IPS DF 4.7 (cell line): ENCODE measurements around the gene PDE11A.

Source experiments
- DNase-seq: peaks from one replicate; pipeline ENCODE4 v3.0.0-alpha.2; 2013; ENCODE audit warnings: low spot score; ENCODE audit errors: extremely low read depth

Gene PDE11A

DNA sequence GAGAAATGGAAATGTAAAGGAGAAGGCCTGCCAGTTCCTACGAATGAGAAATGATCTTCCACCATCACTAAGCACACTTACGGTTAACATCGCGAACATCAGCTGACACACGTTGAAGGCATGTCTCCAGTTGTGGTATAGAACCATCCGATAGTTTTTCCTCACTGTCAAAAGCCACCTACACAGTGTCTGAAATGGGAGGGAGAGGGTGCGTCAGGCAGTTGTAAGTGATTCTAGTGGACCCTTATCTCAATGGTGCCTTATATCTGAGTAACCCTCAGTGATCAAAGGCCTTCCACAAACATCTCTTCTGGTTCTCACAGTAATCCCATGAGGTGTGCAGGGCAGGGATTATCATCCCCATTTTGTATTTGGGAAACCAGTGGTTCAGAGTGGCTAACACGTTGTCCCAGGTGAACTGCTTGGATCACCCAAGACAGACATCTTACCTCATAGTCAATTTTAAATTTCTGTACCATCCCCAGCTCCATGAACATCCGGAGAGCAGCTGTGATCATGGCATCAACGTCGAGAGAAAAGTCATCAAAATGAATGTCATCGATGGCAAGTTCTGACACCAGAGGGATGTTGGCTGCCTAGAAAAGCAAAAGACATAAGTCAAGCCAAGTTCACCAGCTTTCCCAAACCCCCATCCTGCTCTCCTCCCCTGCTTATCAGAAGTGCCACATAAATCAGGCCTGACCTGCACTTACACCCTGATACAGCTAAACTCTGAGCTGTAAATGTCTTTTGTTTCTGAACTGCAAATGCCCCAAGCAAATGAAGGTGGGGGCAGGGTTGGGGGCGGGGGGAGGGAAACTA, 344.8 kb downstream of the PDE11A start:
- DNase-seq, result no peak

DNA sequence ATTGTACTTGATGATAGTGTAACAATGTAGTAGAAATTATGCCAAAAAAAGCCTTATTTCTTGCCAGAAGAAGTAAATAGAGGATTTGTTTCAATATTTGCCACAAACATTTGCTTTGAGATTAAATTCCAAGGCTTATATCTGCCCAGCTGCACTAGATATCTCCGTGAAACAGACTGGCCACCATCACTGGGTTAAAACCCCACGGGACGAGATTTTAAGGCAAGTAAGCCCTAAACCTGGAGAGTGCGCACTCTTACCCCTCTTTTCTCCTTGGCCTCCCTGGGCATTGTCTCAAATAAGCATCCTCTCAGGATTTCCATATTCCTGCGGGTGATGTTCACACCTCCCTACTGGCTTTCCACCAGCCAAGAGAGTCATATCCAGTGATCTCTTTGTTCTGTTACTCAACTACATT, 345.6 kb downstream of the PDE11A start:
- DNase-seq, result no peak

DNA sequence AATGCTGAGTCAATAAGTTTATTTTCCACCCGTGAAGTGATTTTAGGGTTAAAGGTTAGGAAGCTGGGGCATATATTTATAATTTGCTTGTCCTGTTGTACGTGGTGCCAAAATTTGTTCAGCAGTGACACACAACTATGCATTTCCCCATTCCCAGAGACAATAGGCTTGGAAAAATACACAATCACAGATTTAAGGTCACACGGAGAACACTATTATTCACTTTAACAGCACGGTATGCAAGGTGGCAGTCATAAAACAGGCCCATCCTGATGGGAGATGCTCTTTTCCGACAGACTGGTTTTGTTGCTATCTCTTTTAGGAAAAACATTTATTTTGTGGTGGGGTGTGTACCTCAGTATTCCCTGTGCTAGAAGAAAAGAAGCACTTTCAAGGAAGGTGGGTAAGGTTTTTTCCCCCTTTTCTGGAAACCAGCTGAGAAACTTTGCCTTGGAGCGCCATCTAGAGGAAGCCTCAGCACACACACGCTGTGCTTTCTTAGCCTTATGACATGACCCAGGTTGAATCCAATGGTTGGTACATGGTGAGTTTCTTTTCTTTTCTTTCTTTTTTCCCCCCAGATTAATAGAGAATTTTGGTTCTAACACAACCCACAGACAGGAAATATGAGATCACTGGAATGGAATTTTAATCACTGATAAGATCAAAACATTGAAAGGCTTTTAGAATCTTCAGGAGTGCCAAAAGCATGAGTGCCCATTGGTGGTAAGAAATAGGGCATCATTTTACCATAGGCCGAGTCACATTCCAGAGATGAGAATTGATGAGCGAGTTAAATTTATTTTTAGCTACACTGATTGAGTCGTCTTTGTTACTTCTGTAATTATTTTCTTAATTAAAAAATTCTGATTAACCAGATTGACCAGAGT, 347.9 kb downstream of the PDE11A start:
- DNase-seq, result peak; percentile 49

DNA sequence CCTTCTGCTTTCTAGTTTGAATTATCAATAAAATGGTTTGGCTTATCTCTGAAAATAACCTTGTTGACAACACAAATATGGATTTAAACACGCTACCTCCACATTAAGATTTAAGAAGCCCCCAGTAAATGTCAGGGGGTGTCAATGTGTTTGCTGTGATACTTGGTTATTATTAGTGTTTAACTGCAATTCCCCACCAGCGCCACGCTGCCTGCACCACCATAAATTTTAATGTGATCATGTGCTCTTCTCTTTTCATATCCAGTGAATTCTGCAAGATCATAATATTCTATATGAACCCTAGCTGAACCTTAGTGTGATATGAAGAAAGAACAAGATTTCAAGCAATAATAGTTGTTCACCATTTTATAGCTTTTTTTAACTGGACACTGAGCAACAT, 349.3 kb downstream of the PDE11A start:
- DNase-seq, result no peak

DNA sequence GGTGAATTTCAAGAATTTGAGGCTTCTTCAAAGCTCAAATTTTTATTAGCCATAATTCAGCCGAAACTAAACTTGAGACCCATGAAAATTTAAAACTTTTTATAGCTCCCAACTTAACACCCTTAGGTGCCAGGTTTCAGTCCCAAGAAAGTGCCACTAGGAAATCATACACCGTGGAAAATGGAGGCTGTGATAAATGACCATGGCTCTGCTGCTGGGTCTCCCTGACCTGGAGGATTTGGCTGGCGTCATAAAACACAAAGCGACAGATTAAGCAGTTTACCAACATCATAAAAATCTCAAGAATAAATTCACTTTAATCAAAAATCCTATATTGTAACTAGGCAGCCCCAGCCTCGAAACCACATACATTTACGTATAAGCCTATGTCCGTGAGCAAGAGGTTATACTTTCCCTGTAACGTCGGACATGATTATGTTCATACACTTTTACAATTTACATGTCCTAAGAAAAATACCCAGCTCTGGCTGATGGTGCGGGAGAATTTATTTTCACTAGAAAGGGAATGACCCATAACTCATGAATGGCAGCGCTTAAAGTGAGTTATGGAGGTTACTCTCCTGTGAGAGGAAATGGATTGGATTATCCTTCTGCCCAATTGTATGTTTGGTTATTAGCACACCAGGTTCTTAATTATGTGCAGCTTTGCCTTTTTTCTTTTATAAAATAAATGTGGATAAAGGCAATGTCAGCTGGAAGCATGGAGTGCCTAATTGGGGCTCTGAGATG, 350.6 kb downstream of the PDE11A start:
- DNase-seq, result no peak

DNA sequence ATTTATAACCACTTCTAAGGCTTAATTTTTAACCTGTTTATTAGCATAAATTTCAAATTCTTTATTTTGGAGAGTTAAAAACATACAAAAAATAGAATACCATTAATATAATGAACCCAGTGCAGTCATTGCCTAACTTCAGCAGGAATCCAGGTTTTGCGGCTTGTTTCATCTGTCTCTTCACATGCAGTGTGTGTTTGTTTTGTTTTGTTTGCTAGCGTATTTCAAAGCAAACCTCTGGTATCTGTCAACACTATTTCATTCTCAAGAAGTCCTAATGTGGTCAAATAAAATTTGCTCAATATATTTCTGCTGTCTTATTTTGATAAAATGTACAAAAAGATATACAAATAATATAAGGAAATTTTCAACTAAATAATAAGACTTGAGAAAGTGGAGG, 351.5 kb downstream of the PDE11A start:
- DNase-seq, result no peak

DNA sequence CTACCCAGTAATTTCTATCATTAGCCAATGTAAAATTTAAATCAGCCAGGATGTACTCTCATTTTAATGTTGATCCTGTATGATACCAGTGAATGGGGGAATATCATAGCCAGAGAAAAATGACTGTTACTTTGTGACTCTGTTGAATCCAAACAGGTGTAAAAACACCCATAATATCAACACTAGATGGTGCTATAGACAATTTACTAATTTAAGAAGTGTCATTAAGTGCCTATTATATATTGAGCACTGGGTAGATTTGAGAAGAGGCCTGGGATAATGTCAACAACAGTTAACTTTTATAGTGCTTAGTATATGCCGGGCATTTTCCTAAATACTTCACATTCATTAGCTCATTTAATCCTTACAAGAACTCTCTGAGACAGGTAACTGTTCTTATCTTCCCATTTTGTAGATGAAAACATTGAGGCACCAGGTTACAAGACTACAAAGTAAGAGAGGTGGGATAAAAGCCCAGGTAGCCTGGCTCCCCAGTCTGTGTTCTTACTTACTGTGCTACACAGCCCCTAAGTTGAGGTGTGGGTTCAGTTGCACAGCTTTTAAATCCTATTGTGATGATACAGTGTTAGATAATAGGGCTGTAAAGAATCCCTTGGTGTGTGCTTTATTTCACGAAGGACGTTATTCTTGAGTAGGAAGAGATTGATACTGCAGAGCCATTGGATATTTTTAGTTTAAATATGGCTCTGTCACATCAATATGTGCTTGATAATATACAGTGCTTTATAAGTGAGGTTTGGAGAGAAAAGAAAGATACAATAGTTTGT, 354.6 kb downstream of the PDE11A start:
- DNase-seq, result no peak

DNA sequence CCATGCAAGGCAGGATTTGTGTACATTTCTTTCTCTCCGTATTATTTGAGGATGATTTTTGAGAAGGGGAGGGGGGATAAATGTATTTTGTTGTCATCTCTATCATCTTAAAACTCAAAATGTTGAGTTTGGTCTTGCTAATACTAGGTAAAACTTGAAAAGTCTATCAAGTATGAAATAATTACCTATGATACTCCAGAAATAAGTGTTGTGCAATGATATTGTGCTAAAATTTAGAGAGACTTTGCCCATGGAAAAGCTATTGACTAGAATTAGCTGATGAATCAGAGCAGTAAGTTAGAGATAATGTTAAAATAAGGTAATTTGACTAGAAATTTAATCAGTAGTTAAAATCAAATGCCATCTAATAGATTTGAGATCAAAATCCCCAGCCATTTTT, 356.1 kb downstream of the PDE11A start:
- no peak for DNase-seq

DNA sequence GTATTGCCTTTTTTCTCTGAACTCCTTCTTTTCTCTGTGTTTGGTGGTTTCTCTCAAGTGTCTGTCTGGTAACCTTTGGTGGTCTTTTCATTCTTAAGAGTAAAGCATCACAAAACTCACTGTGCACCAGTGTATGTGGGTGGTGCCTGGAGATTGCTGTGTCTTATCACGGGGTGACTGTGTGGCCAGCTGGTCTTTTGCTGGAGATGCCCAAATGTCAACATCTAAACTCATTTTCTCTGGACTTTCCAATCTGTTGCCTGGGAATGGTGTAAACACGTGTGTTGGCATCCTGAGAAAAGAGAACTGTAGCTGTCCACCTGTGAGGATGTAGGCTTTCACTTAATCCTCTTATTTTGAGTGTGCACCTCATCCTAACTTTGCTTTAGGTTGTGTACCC, 356.8 kb downstream of the PDE11A start:
- DNase-seq, result no peak

DNA sequence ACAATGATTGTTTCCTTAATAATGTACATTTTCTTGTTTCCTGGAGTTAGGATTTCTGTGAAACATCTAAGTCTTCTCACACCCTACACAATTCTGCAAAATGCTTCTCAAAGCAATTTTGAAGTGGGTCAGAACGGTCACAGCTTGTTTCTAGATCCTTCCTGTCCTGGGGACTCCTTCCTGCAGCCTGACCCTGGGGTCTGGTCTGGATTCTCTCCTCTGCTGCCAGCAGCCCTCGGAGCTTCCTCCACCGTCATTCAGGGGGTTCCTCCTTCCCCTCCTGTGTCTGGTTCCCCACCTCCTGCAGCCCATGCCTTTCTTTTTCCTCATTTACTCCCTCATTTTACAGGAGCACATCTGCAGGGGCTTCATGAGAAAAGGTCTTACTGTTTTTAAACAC, 357.9 kb downstream of the PDE11A start:
- DNase-seq, result no peak

DNA sequence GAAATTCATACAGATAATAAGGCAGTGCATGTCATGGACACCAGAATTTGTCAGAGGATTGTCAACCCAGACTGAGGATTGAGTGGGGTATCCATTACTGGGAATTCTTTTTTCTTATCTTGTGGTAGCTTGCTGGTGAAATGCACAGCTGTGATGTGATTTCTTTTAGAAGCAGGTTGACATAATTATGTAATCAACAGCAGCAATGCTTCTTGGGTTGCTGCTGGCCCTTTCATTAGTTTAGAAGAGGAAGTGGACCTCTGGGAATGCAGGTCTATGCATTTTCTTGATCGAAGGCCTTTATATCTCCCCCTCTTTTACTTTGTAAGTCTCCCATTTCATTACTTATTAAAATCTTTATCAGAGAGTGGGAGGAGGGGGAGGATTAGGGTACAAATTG, 360.1 kb downstream of the PDE11A start:
- no peak for DNase-seq

DNA sequence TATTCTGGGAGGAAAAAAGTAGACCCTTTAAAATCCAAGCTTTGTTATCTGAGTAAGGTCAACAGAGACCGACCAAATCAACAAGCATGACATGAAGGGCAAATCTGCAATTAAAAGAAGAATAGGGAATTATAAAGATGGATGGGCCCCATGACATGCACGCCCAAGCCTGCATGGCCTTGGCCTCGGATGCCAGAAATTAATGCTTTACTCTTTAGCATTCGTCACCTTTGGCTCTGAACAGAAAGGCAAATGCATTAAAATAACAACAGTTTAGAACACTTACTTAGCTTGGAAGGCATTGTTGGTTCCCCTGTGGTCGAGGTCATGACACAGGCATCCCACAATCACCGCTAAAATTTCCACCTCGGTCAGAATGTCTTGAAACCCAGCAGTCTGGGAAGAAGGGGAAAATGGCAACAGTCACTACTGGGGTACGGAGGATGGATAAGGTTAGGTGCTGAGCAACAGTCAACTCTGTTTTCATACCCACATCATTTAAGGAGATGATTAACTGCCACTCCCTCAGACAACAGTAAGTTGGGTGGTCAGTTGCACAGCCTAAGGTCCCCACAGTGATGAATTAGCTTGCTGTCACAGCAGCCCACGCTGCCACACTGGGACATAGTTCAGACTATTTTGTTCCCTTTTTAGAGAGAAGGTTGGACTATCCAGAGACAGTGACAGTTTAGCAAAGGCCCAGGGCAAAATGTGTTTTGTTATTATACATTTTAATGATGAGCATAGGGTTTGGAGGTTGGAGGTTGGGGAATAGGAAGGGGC, 360.9 kb downstream of the PDE11A start:
- no peak for DNase-seq

DNA sequence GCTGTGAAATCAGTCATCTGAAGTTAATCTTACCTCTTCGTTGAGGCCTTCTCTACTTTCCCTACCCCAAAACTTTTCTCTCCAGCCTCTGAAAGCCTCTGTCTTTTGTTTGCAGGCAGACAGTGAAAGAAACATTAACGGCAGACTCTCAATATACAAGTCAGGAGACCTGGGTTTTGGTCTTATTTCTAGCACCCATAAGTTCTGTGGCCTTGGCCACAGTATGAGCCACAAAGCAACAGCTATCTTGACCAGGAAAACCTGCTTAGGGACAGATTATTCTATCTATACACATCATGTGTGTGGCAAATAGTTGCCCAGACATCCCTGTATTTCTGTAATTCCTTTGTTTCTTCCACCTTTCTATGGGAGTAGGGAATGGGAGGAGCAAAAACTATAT, 361.7 kb downstream of the PDE11A start:
- DNase-seq, result no peak

DNA sequence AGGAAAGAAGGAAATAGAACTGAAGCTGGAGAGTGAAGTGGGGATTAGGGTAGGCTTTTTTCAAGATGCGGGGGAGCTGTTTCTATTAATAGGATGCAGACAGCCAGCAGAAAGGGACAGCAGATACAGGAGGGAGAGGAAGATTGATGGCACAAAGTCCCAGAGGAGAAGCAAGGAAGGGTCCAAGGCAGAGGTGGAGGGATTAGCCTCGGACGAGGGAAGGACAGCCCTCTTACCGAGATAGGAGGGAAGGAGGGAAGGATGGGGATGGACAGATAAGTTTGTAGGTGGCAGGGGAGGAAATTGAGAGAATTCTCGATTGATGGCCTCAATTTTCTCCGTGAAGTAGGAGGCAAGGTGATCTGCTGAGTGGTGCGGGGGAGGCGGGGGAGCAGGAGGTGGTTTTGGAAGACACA, 362.6 kb downstream of the PDE11A start:
- DNase-seq, result no peak

DNA sequence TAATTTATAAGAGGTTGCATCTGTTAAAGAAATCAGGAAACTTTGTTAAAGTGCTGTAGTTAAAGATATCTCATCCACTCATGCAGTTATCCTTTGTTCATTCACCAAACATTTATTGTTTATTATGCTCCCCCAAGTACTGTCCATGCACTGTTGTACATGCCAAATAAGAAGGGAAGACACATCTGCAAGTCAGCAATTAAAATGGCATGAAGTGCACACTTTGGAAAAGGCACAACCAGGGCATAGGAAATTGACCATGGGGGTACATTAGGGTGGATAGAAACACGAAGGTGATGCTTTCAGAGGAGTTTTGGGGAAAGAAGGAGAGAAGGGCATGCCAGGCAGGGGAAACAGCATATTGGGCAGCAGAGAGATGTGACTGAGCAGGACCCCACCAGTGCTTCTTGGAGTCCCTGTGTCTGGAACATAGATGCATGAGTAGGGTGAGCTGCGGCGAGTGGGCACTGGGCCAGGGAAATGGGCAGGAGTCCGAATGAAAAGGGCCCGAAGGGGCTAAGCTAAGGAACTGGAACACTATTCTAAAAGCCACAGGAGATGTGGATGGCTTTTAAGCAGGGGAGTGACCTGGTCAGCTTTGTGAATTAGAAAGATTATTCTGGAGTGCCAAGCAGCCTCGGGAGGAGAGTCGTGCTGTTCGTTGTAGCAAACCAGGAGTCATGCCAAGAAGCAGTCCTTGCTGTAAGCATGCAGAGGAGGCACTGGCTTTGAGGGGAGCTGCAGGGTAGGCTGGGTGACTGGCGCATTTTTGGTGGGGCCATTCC, 363.7 kb downstream of the PDE11A start:
- DNase-seq, result no peak

DNA sequence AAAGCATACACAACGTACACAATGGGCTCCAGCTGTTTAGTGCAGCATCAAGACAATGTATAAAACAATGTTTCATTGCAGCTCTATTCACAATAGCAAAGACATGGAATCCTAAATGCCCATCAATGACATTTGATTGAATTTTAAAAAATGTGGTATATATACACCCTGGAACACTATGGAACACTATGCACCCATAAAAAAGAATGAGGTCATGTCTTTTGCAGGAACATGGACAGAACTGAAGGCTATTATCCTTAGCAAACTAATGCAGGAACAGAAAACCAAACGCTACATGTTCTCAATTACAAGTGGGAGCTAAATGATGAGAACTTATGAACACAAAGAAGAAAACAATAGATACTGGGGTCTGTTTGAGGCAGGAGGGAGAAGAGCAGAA, 364.5 kb downstream of the PDE11A start:
- DNase-seq, result no peak

DNA sequence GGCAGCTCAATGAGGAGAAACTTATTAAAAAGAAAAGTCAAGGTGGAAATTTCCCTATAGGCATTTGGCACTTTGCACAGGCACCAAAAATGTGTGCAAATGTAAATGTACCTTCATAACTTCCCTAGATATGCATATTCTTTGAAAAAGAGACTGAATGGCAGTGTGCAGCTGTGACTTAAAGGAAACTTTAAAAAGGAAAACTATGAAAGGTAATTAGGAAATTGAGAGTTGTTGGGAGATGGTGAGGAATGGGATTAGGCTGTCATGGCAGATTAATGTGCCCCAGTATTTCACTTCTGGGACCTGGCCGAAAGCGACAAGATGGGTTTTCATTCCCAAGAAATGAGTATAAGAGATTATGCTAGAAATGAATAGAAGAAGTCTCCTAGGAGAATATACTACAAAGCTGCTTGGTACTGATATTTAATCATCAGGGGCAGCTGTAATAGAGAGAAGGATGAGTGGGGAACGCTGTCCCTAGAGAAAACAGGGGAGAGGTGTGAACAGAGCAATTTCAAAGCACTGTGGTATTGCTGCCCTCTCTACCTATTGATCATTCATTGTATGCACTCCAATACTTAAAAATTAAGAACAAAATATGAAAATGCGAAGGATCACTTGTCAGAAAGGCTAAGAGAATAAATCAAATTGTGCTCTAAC, 366.9 kb downstream of the PDE11A start:
- no peak for DNase-seq

DNA sequence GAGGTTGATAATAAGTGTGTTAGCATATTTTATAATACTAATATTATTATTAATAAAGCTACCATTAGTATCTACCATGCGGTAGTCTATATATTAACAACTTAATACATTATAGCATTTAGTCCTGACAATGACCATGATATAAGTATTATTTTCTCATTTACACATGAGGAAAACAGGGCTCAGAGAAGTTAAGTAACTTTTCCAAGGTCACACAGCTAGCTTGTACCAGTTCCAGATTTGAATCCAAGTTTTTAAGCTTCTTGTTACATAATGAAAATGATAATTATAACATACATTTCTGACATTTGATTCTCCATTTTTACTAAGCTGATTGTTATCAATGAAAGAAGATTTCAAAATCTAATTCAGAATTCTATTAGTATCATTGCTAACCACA, 369.4 kb downstream of the PDE11A start:
- DNase-seq, result no peak

DNA sequence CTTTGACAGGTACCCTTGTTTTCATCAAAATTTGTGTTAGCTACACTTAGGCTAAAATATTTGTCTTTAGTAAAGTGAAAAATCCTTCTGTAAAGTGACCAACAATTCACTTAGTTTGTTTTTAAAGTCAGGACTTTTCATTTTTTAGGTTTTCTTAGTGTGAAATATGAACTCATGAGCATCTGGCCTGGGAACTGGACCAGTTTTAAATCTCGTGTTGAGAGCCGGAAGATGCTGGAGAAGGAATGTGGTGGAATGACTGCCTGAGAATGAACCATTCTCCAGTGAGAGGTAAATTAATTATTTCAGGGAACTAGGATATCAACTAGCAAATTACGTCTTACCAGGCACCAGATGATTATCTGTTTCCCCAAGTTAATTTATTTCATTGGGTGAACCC, 374.3 kb downstream of the PDE11A start:
- DNase-seq, result no peak
